Activated CD8-positive, alpha-beta T cell treated with anti-CD3 and anti-CD28 coated beads for 36 hours (primary cell): ENCODE data around the gene SYP. TPM values are rescaled to one million over a fixed set of nuclear protein-coding genes. Genes with fewer than 3 reads are reported as not detected.

Experiments used
- ATAC-seq: fragments of 200-7000 bp; cut with Tn5 transposase; one replicate; pipeline ENCODE4 v1.10.0; 2021; ENCODE audit warnings: mild to moderate bottlenecking, moderate library complexity
- CTCF ChIA-PET: fragments of 350-600 bp; sonication (Branson Sonifier 250); formaldehyde crosslinking; loops from one replicate; lab custom pipeline; 2021; ENCODE audit warnings: antibody characterized with exemption; lab: Charles Lee
- POLR2A ChIA-PET: fragments of 350-600 bp; sonication (Branson Sonifier 250); formaldehyde crosslinking; loops from one replicate; lab custom pipeline; 2021; ENCODE audit warnings: antibody characterized with exemption; lab: Charles Lee
- DNase-seq: peaks from one replicate; pipeline ENCODE4 v3.0.0-alpha.2; 2020
- H3K27ac Mint-ChIP-seq: one replicate; pipeline ENCODE4 v1.8.0; 2021; ENCODE audit warnings: mild to moderate bottlenecking, mixed read lengths
- H3K27me3 Mint-ChIP-seq: one replicate; pipeline ENCODE4 v1.8.0; 2021; ENCODE audit warnings: mixed read lengths
- H3K36me3 Mint-ChIP-seq: one replicate; pipeline ENCODE4 v1.8.0; 2021; ENCODE audit warnings: low read depth, mixed read lengths
- H3K4me1 Mint-ChIP-seq: one replicate; pipeline ENCODE4 v1.8.0; 2021; ENCODE audit warnings: low read depth, mixed read lengths
- H3K4me3 Mint-ChIP-seq: one replicate; pipeline ENCODE4 v1.8.0; 2021; ENCODE audit warnings: mild to moderate bottlenecking, moderate library complexity, mixed read lengths
- H3K9me3 Mint-ChIP-seq: one replicate; pipeline ENCODE4 v1.8.0; 2021; ENCODE audit warnings: mixed read lengths
- intact Hi-C: fragments of 100-400 bp; cut with micrococcal nuclease; formaldehyde crosslinking; loops from one replicate; pipeline ENCODE4 v1.10.0; 2022
- total RNA-seq, 2 experiments: library from RNA; stranded (reverse); gene quantifications; one replicate each; pipeline ENCODE4 v1.2.3, GENCODE V29; 2021
- TF ChIP-seq, protein P1 (sequence below): fragments of 200-600 bp; IDR thresholded peaks from one replicate; pipeline ENCODE4 v1.8.0; 2022; ENCODE audit warnings: antibody characterized with exemption, mild to moderate bottlenecking

Gene SYP
- total RNA-seq, 2 experiments from 2014 or later = 10.2 to 11.4 TPM

DNA sequence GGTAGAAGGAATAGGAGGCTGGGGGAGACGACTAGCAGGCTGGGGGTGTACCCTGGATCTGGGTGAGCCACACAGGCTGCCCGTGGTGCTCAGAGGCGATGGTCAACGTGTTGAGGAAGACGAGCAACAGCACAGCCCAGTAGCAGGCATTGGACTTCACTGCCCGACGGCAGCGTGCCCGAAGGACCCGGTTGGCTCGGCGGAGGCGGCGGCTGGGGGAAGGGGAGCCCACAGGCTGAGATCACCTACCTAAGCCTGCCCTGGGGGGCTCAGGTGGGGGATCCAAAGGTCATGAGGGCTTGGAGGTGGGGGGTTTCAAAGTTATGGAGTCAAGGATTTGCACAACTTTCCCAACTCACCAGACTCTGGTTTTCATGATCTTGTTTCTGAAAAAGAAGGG lies 25.9 kb upstream of the SYP start:
- no peaks in the 10 kb centered on the region for H3K36me3 Mint-ChIP-seq
- no peaks in the 10 kb centered on the region for H3K27me3 Mint-ChIP-seq
- CTCF ChIA-PET = no interaction called here
- H3K4me1 Mint-ChIP-seq = peaks cover 3% of the 10 kb centered on the region
- no peak overlapping the region for H3K27ac Mint-ChIP-seq
- no peak for ATAC-seq
- TF ChIP-seq, protein P1, sequence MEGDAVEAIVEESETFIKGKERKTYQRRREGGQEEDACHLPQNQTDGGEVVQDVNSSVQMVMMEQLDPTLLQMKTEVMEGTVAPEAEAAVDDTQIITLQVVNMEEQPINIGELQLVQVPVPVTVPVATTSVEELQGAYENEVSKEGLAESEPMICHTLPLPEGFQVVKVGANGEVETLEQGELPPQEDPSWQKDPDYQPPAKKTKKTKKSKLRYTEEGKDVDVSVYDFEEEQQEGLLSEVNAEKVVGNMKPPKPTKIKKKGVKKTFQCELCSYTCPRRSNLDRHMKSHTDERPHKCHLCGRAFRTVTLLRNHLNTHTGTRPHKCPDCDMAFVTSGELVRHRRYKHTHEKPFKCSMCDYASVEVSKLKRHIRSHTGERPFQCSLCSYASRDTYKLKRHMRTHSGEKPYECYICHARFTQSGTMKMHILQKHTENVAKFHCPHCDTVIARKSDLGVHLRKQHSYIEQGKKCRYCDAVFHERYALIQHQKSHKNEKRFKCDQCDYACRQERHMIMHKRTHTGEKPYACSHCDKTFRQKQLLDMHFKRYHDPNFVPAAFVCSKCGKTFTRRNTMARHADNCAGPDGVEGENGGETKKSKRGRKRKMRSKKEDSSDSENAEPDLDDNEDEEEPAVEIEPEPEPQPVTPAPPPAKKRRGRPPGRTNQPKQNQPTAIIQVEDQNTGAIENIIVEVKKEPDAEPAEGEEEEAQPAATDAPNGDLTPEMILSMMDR = no peak
- no peaks in the 10 kb centered on the region for H3K9me3 Mint-ChIP-seq
- intact Hi-C loops = no loop called here
- POLR2A ChIA-PET = interaction anchor here (0.7 kb wide), 1 partner anchor 30 kb away, joined by 3 read pairs; no protein-coding TSS in a partner anchor
- no peak overlapping the region for H3K4me3 Mint-ChIP-seq
- no peak for DNase-seq

DNA sequence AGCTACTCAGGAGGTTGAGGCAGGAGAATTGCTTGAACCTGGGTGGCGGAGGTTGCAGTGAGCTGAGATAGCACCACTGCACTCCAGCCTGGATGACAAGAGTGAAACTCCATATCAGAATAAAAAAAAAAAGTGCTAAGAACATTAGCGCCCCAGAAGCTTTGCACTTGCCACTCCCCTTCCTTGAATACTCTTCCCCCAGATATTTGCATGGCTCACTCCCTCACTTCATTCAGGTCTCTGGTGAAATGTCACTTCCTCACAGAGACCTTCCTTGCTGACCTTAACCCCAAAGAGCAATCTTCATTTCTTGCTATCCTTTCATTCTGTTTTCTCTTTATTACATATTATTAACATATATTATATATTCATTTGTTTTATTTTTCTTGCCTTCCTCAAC lies 21.9 kb upstream of the SYP start:
- no peaks in the 10 kb centered on the region for H3K27me3 Mint-ChIP-seq
- H3K9me3 Mint-ChIP-seq = no peaks in the 10 kb centered on the region
- no peak for DNase-seq
- POLR2A ChIA-PET = no interaction called here
- CTCF ChIA-PET = no interaction called here
- no peaks in the 10 kb centered on the region for H3K36me3 Mint-ChIP-seq
- H3K27ac Mint-ChIP-seq = no peak overlapping the region
- intact Hi-C loops = no loop called here
- TF ChIP-seq, protein P1 = no peak
- ATAC-seq = no peak
- H3K4me3 Mint-ChIP-seq = no peak overlapping the region
- no peaks in the 10 kb centered on the region for H3K4me1 Mint-ChIP-seq

DNA sequence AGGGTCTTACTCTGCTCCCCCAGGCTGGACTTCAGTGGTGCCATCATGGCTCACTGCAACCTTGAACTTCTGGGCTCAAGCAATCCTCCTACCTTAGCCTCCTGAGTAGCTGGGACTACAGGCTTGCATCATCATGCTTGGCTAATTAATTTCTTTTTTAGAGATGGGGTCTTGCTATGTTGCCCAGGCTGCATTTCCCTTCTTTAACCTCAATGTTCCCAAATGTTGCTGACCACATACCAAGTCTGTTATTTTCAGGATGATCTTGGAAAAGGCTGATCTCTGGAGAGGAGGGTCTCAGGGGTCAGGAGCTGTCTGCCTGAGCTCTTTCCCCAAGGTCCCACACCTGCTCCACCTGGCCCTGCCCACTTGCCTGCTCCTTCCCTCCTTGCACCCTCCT lies 20.1 kb upstream of the SYP start:
- no peaks in the 10 kb centered on the region for H3K36me3 Mint-ChIP-seq
- H3K9me3 Mint-ChIP-seq = no peaks in the 10 kb centered on the region
- H3K4me1 Mint-ChIP-seq = no peaks in the 10 kb centered on the region
- ChIA-PET CTCF (no interaction called here), POLR2A (no interaction called here)
- TF ChIP-seq, protein P1 = no peak
- no peak overlapping the region for H3K4me3 Mint-ChIP-seq
- ATAC-seq (no peak), DNase-seq (no peak)
- no peak overlapping the region for H3K27ac Mint-ChIP-seq
- no peaks in the 10 kb centered on the region for H3K27me3 Mint-ChIP-seq
- intact Hi-C loops = no loop called here

DNA sequence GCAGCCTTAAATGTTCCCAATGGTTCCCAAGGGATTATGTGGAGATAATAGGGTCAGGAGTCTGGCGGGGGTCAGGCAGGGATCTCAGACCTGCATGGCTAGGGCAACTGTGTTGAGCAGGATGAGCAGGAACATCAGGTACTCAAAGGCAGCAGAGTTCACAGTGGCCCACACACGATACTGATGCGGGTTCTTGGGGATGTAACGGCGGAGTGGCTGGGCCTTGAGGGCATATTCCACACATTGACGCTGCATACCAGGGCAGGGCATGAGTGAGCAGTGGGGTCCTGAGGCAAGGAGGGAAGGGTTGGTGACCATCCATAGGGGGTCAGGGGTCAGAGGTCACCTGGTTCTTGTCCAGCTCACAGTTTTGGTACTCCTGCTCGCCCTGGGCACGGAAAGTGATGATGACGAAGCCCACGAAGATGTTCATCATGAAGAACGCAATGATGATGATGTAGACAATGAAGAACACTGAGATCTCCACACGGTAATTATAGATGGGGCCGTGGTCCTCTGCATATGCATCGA lies 15.1 kb upstream of the SYP start:
- H3K36me3 Mint-ChIP-seq = no peaks in the 10 kb centered on the region
- no peaks in the 10 kb centered on the region for H3K9me3 Mint-ChIP-seq
- no peaks in the 10 kb centered on the region for H3K27me3 Mint-ChIP-seq
- H3K4me1 Mint-ChIP-seq = no peaks in the 10 kb centered on the region
- ATAC-seq (no peak), DNase-seq (no peak)
- intact Hi-C loops = no loop called here
- POLR2A ChIA-PET = no interaction called here
- TF ChIP-seq, protein P1 = no peak
- H3K27ac Mint-ChIP-seq = no peak overlapping the region
- H3K4me3 Mint-ChIP-seq = no peak overlapping the region
- CTCF ChIA-PET = no interaction called here

DNA sequence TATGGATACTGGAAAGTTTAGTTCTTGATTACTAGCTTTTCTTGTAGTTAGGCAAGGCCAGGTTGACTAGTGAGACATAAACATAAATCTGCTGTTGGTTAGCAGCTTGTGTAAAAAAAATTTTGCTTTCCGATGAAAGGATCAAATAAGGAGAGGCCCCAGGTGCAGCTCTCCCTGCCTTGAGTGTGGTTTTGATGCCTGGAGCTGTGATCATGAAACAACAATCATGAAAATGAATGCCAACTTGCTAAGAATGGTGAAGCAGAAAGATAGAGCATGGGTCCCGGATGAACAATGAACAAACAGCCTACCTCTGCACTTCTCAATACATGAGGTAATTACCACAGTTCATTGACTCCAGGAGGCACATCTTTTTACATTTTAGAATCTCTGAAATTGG lies 14.4 kb upstream of the SYP start:
- no peak for ATAC-seq
- no peaks in the 10 kb centered on the region for H3K9me3 Mint-ChIP-seq
- CTCF ChIA-PET = no interaction called here

More for the DNA sequence above, 14.4 kb upstream of the SYP start:
- POLR2A ChIA-PET = interaction anchor here (0.5 kb wide), 1 partner anchor 47 kb away, joined by 3 read pairs; no protein-coding TSS in a partner anchor
- Mint-ChIP-seq H3K4me3 (no peak overlapping the region), H3K27ac (no peak overlapping the region), H3K27me3 (no peaks in the 10 kb centered on the region), H3K36me3 (no peaks in the 10 kb centered on the region), H3K4me1 (no peaks in the 10 kb centered on the region)
- DNase-seq = no peak
- intact Hi-C loops = no loop called here
- TF ChIP-seq, protein P1 = no peak
